HG03196 (cell line): Measurements from ENCODE around the gene TDRD7.
A peak's percentile ranks its signal among the peaks of the same experiment; 100 is the strongest.

Experiments used
- ATAC-seq: cut with Tn5 transposase; IDR thresholded peaks from one replicate; pipeline ENCODE4 v1.9.1; 2021; ENCODE audit not compliant: unreplicated experiment

The TDRD7 gene

GRCh38 chr9:97502984-97503861 lies 91.3 kb downstream of the TDRD7 start:
- no peak for ATAC-seq

- ATAC-seq = no peak
Observed at GRCh38 chr9:97503862-97504210, 91.9 kb downstream of the TDRD7 start.

GRCh38 chr9:97504381-97505216 lies 92.7 kb downstream of the TDRD7 start:
- no peak for ATAC-seq

GRCh38 chr9:97505845-97506244 lies 93.9 kb downstream of the TDRD7 start:
- ATAC-seq = no peak

- ATAC-seq = no peak
Observed at GRCh38 chr9:97506306-97506705, 94.4 kb downstream of the TDRD7 start.

GRCh38 chr9:97506787-97507186 lies 94.9 kb downstream of the TDRD7 start:
- no peak for ATAC-seq

- no peak for ATAC-seq
Observed at GRCh38 chr9:97507428-97507984, 95.6 kb downstream of the TDRD7 start.

GRCh38 chr9:97508852-97509251 lies 97.0 kb downstream of the TDRD7 start:
- ATAC-seq = no peak

- peak; percentile 59 for ATAC-seq
Observed at GRCh38 chr9:97510797-97511654, 99.1 kb downstream of the TDRD7 start.

GRCh38 chr9:97511655-97512427 lies 99.9 kb downstream of the TDRD7 start:
- ATAC-seq = peak; percentile 18

- no peak for ATAC-seq
Observed at GRCh38 chr9:97512966-97513560, 101.2 kb downstream of the TDRD7 start.

- ATAC-seq = no peak
Observed at GRCh38 chr9:97514531-97514930, 102.6 kb downstream of the TDRD7 start.

- ATAC-seq = no peak
Observed at GRCh38 chr9:97515662-97516061, 103.8 kb downstream of the TDRD7 start.

- no peak for ATAC-seq
Observed at GRCh38 chr9:97516111-97516510, 104.2 kb downstream of the TDRD7 start.

GRCh38 chr9:97517331-97518089 lies 105.6 kb downstream of the TDRD7 start:
- no peak for ATAC-seq

- no peak for ATAC-seq
Observed at GRCh38 chr9:97518166-97518908, 106.4 kb downstream of the TDRD7 start.

GRCh38 chr9:97518909-97519307 lies 107.0 kb downstream of the TDRD7 start:
- ATAC-seq = no peak

GRCh38 chr9:97519441-97519970 lies 107.6 kb downstream of the TDRD7 start:
- ATAC-seq = no peak
